Pancreas (tissue), 10 donors: ENCODE data around the gene PRDM16. TPM values are rescaled to one million over a fixed set of nuclear protein-coding genes. Genes with fewer than 3 reads are reported as not detected.
"Not testable (repeated sequence)": the region's sequence is repeated elsewhere in the genome, so short reads cannot be mapped to it uniquely, and the experiment has no call there.

Experiments
- ATAC-seq, 4 donors: fragments of 200-7000 bp; cut with Tn5 transposase; one replicate each; pipeline versions ENCODE4 v1.8.0 to v1.9.1; 2020; ENCODE audit warnings: mild to moderate bottlenecking in 4 of 4, moderate library complexity in 4 of 4
- DNase-seq, 6 donors: peaks; one replicate each; pipeline ENCODE4 v3.0.0-alpha.2; 2020
- FAIRE-seq: peaks from 2 replicates; lab custom pipeline; 2012; peaks lifted over from hg19 to GRCh38; lab: Jason Lieb, UNC
- H3K27ac ChIP-seq, 4 donors: fragments of 200-600 bp; sonication (generic); 1 replicate in 3 of 4; 2 replicates in 1 of 4; pipeline versions ENCODE4 v1.5.0 to v1.8.0; 2020
- H3K27me3 ChIP-seq, 4 donors: fragments of 200-600 bp; one replicate each; pipeline ENCODE4 v1.8.0; 2021
- H3K36me3 ChIP-seq, 3 donors: fragments of 200-600 bp; sonication (generic) in 1 of 3; one replicate each; pipeline versions ENCODE4 v1.5.0 to v1.8.0; 2020 to 2021
- H3K4me1 ChIP-seq, 3 donors: fragments of 200-600 bp; one replicate each; pipeline ENCODE4 v1.8.0; 2021
- H3K4me3 ChIP-seq, 4 donors: fragments of 200-600 bp; sonication (generic) in 2 of 4; one replicate each; pipeline versions ENCODE4 v1.5.0 to v1.8.0; 2020 to 2021
- H3K9me3 ChIP-seq, 4 donors: fragments of 200-600 bp; one replicate each; pipeline ENCODE4 v1.8.0; 2021
- CTCF ChIP-seq, 4 donors: fragments of 200-600 bp; sonication (generic) in 3 of 4; IDR thresholded peaks; one replicate each; pipeline versions ENCODE4 v1.5.0 to v1.8.0; 2021; ENCODE audit warnings: antibody characterized with exemption in 4 of 4
- WGBS, 2 donors: extraction: QIAGEN DNeasy Blood & Tissue Kit; methylation state at CpG; one replicate each; pipeline ENCODE4 v1.1.7; 2013; 5-methylcytosine and 5-hydroxymethylcytosine counted together
- intact Hi-C, 3 donors: fragments of 100-400 bp; cut with DNase I; formaldehyde crosslinking; loops; one replicate each; pipeline versions ENCODE4 v1.11.1 to v1.14.2; 2022
- polyA plus RNA-seq, 2 donors: library from polyadenylated mRNA; stranded (reverse); fragments of 200-250 nt; gene quantifications; one replicate each; pipeline ENCODE4 v1.2.3, GENCODE V29; 2013
- total RNA-seq, 6 donors: library from RNA; stranded (reverse); fragmentation: NEBNext Ultra II Directional in 4 of 6; extraction: Animal tissue kit (Norgen Biotek cat#: 25700) in 4 of 6; gene quantifications; one replicate each; pipeline versions ENCODE4 v1.2.1 to v1.2.4, GENCODE V29; 2021 to 2023
- donor health status: healthy with polysubstance abuse.
- donor health status: DM: no; HTN: no; CAD: no; lungs with moderate emphysema.
- donor health status: DM: no; HTN: no; CAD: no.
- donor health status: control.
- donor health status: control.
- donor health status: Bipolar disorder and iron deficiency.
- donor health status: DM: yes; HTN: yes; CAD: no.
- donor health status: DM: no; HTN: no; CAD: no.
- donor health status: DM: no; HTN: no; CAD: no.
- donor health status: DM: yes; HTN: yes; CAD: no.

PRDM16 gene
- total and polyA plus RNA-seq, 8 donors: 6.6 to 19.2 (median 14.9) TPM

- no peaks in the 10 kb centered on the region for H3K9me3 ChIP-seq
- H3K4me3 ChIP-seq: no peak overlapping the region
- H3K4me1 ChIP-seq: peaks cover 0 to 3% (median 0%) of the 10 kb centered on the region in 3 donors
- ATAC-seq (no peak), DNase-seq (peak in 1 of 6 donors; percentile 58), FAIRE-seq (no peak)
- whole genome bisulfite sequencing, 2 donors: 84 to 90% methylated on average over 24 of the region's 24 CpGs
- intact Hi-C loops: loop anchor here in 2 of 3 donors (5.0 to 10.0 kb wide), 2 partner anchors 216 to 218 kb away; partner anchors contain the start of gene PRDM16 (in 2 of the 2)
- H3K27me3 ChIP-seq: no peaks in the 10 kb centered on the region
- no peak for TF ChIP-seq CTCF (IDR thresholded peaks at IDR 0.05)
- H3K36me3 ChIP-seq: no peaks in the 10 kb centered on the region
- H3K27ac ChIP-seq: no peak overlapping the region
These were observed 213.8 kb downstream of the PRDM16 start for GRCh38 chr1:3282656-3283430.

DNA sequence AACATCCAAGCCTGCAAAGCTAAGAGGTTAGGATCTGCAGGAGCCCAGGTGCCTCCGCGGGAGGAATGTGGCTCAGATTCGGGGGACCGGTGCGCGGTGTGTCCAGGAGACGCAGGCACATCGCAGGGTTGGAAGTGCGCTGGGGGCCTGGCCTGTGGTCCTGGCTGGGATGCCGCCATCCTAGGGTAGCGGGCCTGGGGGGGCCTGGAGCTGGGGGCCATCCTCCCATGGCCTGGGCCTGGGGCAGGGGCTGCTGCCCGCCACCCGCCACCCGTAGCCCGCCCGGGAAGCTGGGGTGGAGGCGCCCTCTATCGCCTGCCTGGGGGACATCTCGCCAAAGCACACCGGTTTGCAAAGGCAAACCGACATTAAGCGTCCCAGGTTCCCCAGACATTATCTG is 214.8 kb downstream of the PRDM16 start:
- H3K9me3 ChIP-seq: no peaks in the 10 kb centered on the region
- FAIRE-seq (no peak), DNase-seq (peak; percentile 41 to 88 (median 72)), ATAC-seq (peak; percentile 77 to 96 (median 91))
- H3K27ac ChIP-seq: no peak overlapping the region
- 14% methylated on average over 22 of the region's 22 CpGs for WGBS, 2 donors
- peak; percentile 40 to 77 (median 71) for TF ChIP-seq CTCF (IDR thresholded peaks at IDR 0.05)
- intact Hi-C loops: loop anchor here in 2 of 3 donors (5.0 to 10.0 kb wide), 2 partner anchors 217 to 219 kb away; partner anchors contain the start of gene PRDM16 (in 2 of the 2)
- H3K4me3 ChIP-seq: no peak overlapping the region
- peaks cover 0 to 3% (median 0%) of the 10 kb centered on the region in 3 donors for H3K4me1 ChIP-seq
- H3K36me3 ChIP-seq: no peaks in the 10 kb centered on the region
- H3K27me3 ChIP-seq: no peaks in the 10 kb centered on the region

DNA sequence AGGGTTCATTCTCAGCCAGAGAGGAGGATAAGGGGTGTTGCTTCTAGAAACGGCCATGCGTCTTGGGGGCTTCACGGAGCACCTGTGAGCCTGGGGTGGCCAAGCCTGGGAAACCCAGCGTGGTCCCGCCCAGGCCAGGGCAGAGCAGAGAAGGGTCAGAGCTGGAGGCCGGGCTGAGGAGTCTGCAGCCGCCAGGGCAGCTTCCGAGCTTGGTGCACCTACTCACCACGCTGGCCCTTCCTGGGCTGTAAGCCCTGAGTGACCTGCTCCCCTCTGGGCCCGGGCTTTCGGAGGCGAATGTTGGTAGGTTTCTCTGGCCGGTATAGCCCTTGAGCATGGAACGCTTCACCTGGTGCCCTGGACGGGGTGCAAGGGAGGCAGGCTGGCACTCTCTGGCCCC is 215.7 kb downstream of the PRDM16 start:
- ATAC-seq: no peak

DNA sequence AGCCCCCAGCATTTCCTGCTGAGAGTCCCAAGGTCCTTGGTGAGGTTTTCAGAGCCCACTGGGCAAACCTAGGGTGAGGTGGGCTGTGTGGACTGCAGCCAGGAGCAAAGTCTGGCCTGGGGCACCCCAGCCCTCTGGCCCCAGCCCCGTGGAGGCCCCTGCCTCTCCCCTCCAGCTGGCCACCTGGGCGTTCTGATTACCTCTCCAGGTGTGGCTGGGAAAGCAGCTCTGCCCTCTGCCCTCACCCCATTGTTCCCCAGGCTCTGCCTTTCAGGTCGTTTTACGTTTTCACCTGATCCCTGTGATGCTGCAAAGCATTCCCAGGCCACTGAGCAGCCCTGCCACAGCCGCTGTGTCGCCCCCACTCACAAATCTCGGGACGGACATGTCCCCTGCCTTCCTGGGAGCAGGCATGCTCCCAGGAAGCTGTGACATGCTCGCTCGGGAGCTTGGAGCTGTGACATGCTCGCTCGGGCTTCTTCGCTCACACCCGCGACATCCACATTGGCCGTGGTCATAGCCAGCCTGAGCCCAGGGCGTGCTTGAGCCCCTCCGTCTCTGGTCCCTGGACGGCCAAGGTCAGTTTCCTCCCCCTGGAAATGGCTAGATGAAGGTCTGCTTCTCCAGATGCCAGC is 216.2 kb downstream of the PRDM16 start:
- intact Hi-C loops: loop anchor here in 1 of 3 donors (10.0 kb wide), 1 partner anchor 220 kb away; the partner anchor contains the start of gene PRDM16
- H3K9me3 ChIP-seq: no peaks in the 10 kb centered on the region
- no peaks in the 10 kb centered on the region for H3K36me3 ChIP-seq
- peaks cover 0 to 3% (median 0%) of the 10 kb centered on the region in 3 donors for H3K4me1 ChIP-seq
- ATAC-seq (no peak), DNase-seq (no peak), FAIRE-seq (no peak)
- WGBS, 2 donors: 79 to 89% methylated on average over 18 to 19 of the region's 19 CpGs
- H3K4me3 ChIP-seq: no peak overlapping the region
- no peak for TF ChIP-seq CTCF (IDR thresholded peaks at IDR 0.05)
- H3K27me3 ChIP-seq: no peaks in the 10 kb centered on the region
- no peak overlapping the region for H3K27ac ChIP-seq

More for the DNA sequence above, 215.7 kb downstream of the PRDM16 start:
- no peak for TF ChIP-seq CTCF (IDR thresholded peaks at IDR 0.05)
- Histone ChIP-seq H3K27ac (no peak overlapping the region), H3K36me3 (no peaks in the 10 kb centered on the region), H3K27me3 (no peaks in the 10 kb centered on the region), H3K9me3 (no peaks in the 10 kb centered on the region), H3K4me1 (peaks cover 0 to 3% (median 0%) of the 10 kb centered on the region in 3 donors), H3K4me3 (no peak overlapping the region)
- WGBS, 2 donors: 72 to 81% methylated on average over 14 to 15 of the region's 15 CpGs
- FAIRE-seq (no peak), DNase-seq (no peak)
- intact Hi-C loops: loop anchor here in 2 of 3 donors (5.0 to 10.0 kb wide), 2 partner anchors 217 to 220 kb away; partner anchors contain the start of gene PRDM16 (in 2 of the 2)

DNA sequence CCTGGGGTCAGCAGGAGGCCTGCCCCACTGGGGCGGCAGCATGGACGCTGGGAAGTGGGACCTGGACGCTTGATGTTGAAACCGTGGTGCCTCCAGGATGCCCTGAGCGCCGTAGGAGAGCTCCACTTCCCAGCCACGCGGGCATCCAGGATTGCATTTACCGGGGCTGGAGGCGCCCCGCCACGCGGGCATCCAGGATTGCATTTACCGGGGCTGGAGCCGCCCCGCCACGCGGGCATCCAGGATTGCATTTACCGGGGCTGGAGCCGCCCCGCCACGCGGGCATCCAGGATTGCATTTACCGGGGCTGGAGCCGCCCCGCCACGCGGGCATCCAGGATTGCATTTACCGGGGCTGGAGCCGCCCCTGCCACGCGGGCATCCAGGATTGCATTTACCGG is 218.1 kb downstream of the PRDM16 start:
- 94 to 96% methylated on average over 23 to 29 of the region's 33 CpGs for whole genome bisulfite sequencing, 2 donors
- not testable (repeated sequence) for H3K27me3 ChIP-seq, H3K27ac ChIP-seq, FAIRE-seq, H3K4me3 ChIP-seq, DNase-seq, H3K36me3 ChIP-seq, ATAC-seq, H3K4me1 ChIP-seq, H3K9me3 ChIP-seq
- intact Hi-C loops: loop anchor here in 1 of 3 donors (10.0 kb wide), 1 partner anchor 222 kb away; the partner anchor contains the start of gene PRDM16
